Stimulated activated CD4-positive, alpha-beta T cell treated with anti-CD3 and anti-CD28 coated beads, Interleukin-1b, Interleukin-23, amount 100 ng/mL, for 48 hours (primary cell): ENCODE results near the gene ETFB.
"Not testable (repeated sequence)": the region's sequence is repeated elsewhere in the genome, so short reads cannot be mapped to it uniquely, and the experiment has no call there.

Source experiments
- DNase-seq: peaks from one replicate; pipeline ENCODE4 v3.0.0-alpha.2; 2020

ETFB gene

DNA sequence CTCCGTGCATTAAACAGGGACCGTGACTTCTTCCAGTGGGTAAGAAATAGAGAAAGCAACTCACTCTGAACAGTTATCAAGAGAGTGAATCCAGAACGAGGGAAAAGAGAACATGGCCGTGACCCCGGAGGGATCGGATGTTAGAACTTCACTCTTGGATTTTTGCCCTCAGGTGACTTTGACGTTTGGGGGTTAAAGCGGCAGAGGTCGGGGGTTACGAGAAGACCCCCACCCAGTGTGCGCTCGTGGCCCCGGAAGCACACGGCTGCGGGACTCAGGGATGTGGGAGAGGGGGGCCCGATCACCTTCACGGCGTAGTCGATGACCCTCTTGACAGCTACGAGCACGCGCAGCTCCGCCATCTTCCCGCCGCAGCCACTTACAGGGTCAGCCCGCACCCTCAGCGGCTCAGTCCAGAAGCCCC lies at the start of gene ETFB:
Gene ETFB, minus strand, starts transcription at position 424 of the 424 bp plus-strand sequence. Its CDS starts 62 bp downstream, at position 362.
- DNase-seq, result no peak

GRCh38 chr19:51415187-51415586 lies 49.0 kb upstream of the ETFB start:
- no peak for DNase-seq

DNA sequence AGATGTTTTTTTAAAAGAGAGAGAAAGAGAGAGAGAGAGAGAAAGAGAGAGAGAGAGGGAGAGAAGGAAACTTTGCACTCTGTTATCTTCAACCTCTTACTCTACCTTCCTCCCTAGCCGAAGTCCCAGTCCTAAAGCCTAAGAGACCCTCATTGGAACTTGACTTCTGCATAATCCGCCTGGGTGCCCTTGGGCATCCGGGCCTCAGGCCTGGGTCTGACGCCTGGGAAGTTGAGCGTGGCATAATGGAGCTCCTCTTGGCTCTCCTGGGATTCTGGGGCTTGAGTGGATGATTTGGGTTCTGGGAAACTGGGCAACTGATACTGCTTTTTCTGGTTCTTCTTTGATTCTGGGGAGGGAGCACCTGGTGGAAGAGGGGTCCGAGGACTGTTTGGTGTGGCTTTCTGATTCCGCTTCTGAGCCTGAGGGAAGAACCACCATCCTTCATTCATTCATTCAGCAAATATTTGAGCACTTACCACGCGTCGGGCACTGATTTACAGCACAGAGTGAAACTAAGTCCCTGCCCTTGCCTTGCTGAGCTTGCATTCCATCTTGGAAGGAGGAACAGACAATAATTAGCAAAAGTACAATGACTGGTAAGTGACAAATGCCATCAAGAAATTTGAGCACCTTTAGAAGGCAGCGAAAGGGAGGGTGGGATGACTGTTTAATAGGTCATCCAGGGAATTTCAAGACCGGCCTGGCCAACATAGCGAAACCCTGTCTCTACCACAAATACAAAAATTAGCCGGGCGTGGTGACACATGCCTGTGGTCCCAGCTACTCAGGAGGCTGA lies 45.0 kb upstream of the ETFB start:
- DNase-seq, result no peak

DNA sequence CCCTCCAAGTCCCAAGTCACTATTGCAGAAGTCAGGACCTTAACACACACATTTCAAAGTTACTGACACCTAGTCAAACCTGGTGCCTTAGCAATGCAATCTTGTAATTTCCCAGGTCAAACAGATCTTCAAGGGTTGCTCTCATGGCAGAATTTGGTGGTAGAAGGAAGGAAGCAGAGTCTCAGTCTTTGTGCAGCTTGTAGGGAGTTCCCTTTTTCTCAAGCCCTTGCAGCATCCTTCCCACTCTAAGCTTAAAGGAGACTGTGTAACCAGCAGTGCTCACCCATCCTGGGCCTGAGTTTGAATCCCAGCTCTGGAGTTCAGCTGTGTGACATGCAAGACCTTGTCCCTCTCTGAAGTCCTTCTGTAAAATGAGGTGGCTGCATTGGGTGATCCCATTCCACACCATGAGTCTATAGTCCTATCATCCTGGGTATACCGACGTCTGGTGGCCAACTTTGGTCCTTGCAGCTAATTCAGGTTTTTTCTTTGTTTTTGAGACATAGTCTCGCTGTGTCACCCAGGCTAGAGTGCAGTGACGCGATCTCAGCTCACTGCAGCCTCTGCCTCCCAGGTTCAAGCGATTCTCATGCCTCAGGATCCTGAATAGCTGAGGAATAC lies 41.4 kb upstream of the ETFB start:
- DNase-seq, result peak; percentile 29

DNA sequence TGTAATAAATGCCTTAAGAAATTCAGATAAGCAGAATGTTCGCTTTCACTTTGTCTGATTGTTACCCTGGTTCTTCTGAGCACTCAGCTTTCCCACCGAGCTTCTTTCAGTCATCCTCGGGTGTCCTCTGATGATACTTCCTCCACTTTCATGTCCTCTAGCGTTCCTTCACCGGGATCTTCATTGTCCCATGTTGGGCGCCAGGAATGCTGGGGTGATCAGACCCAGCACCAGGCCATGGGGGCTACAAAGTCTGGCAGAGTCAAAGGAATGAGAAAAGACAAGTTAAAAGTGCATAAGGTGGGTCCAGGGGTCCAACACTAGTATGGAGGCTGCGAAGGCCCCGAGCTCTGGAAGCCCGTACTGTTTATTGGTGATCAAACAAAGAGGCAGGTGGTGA lies 35.9 kb upstream of the ETFB start:
- DNase-seq, result no peak

GRCh38 chr19:51399936-51400335 lies 33.7 kb upstream of the ETFB start:
- DNase-seq, result not testable (repeated sequence)

DNA sequence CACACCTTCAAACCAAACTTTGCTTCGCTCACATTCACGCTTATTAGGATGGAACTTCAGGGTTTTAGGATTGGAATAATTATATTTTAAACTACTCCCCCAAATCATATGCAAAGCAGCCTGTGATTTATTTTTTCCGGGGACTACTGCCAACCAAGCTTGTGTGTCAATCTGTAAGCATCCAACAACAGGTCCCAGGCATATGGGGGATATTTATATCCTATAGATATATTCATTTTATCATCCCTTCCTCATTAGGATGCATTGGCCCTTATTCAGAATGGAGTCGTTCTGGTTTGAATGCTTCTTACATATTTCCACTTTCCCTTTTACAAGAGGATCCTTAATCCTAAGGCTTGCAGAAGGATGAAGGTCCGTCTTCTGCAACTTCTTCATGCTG lies 33.0 kb upstream of the ETFB start:
- DNase-seq, result no peak

- no peak for DNase-seq
These were observed 32.0 kb upstream of the ETFB start for GRCh38 chr19:51398096-51398704.

- DNase-seq, result not testable (repeated sequence)
These were observed 31.3 kb upstream of the ETFB start for GRCh38 chr19:51397453-51397852.

GRCh38 chr19:51396175-51396574 lies 30.0 kb upstream of the ETFB start:
- no peak for DNase-seq

DNA sequence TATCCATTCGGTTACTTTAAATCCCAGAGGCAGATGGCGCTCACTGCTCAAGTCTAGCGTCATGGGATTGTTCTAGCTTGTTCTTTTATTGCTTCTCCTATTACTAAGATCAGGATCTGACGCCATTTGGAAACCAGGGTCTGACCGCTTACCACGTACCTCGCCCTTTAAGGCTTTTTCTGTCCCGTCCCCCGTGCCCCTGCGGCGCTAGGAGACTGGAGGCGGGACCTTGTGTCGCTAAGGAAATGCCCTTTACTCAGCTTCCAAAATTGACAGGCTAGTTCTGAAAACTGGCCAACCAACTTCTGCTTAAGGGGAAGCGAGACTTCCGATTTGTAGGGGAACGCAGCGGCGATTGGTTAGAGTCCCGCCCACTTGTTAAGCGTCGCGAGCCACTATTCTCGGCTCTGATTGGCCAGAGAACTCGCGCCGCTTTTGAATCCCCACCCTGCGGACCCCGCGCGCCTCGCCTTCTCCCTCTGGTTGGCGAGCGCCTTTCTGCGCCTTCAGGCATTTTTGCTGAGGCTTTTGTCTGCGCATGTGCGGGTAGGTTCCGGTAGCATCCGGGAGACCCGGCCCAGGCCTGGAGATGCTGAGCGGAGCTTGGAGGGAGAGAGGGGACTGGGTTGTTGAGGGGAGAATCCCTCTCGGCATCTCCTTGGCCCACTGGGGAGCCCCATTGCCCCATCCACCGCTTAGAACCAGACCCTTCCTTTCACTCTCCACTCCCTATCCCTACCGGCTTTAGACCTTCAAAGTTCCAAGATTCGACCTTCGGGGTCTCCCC lies 28.1 kb upstream of the ETFB start:
- peak; percentile 98 for DNase-seq

- DNase-seq, result no peak
These were observed 26.5 kb upstream of the ETFB start for GRCh38 chr19:51392701-51393100.

GRCh38 chr19:51391073-51391611 lies 25.0 kb upstream of the ETFB start:
- DNase-seq, result no peak

GRCh38 chr19:51389143-51389542 lies 23.0 kb upstream of the ETFB start:
- no peak for DNase-seq

DNA sequence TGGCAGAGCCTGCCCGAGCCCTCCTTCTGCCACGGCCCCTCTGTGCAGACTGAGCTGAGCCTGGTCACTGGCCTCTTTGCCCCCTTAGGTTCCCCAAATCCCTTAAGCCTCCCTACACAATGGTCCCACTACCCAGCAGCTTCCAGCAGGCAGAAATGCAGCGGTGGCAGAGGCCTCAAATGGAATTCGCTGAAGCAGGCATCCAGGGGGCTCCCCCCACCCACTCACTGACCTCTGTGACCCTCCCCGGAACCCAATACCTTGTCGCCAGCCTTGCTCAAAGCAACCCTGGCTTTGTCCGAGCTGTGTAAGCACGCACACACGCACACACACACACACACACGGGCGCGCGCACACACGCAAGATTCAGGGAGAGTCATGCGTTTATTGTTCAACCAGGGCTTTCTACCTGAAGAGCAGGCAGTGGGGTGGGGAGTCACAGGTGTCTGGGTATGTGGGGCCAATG lies 21.8 kb upstream of the ETFB start, which contains the start of gene LIM2:
Gene LIM2, minus strand, starts transcription at position 51 of the 466 bp plus-strand sequence. CDS start 531 bp downstream, outside the sequence.
- DNase-seq, result no peak

GRCh38 chr19:51386882-51387520 lies 20.8 kb upstream of the ETFB start:
- no peak for DNase-seq

DNA sequence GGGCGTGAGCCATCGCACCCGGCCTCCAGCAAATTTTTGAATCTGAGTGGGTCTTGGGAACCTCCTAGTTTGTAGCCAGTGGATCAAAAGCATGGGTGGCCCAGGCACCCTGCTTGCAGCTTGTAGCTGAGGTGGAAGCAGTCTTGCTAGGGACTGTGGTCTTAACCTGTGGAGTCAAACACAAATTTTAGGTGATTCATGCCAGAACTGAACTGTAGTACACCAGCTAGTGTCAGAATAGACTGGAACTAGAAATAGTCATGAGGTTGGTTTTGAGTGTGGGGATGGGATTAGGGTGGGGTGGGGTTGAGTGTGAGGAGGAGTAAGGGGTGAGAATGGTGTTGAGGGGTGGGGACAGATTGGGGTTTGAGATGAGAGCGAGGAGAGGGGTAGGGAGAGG lies 15.8 kb upstream of the ETFB start:
- DNase-seq, result no peak

GRCh38 chr19:51380379-51380778 lies 14.2 kb upstream of the ETFB start:
- no peak for DNase-seq

DNA sequence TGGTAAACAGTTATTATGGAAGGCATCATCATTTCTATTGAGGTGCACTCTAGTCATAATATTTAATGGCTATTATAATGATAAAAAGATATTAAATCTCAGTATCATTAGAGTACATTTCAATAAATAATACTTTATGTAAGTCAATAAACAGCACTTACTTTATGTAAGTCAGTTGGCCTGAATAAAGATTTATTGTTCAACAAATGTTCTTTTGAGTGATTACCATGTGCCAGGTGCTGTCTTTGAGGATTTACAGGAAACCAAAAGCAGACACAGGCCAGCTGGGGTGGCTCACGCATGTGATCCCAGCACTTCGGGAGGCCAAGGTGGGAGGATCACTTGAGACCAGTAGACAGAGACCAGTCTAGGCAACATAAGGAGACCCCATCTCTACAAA lies 11.2 kb upstream of the ETFB start:
- DNase-seq, result no peak

GRCh38 chr19:51375504-51376221 lies 9.5 kb upstream of the ETFB start:
- peak; percentile 38 for DNase-seq
